Prostate gland (tissue), 2 donors: ENCODE measurements around the gene AJAP1.

ENCODE experiments used
- CTCF ChIP-seq, 4 experiments: fragments of 200-600 bp in 2 of 4; fragments of 450-650 bp in 2 of 4; sonication (generic) in 2 of 4; IDR thresholded peaks; 1 replicate in 3 of 4; 2 replicates in 1 of 4; pipeline ENCODE4 v1.5.1; 2016 to 2019; ENCODE audit warnings: antibody characterized with exemption in 4 of 4, mild to moderate bottlenecking in 2 of 4, moderate library complexity in 2 of 4
- POLR2A ChIP-seq: fragments of 450-650 bp; IDR thresholded peaks from one replicate; pipeline ENCODE4 v1.6.1; 2016; ENCODE audit warnings: antibody characterized with exemption, mild to moderate bottlenecking
- POLR2AphosphoS5 ChIP-seq: sonication (generic); formaldehyde crosslinking; IDR thresholded peaks from one replicate; pipeline ENCODE4 v1.6.1; 2017; ENCODE audit warnings: antibody characterized with exemption

DNA sequence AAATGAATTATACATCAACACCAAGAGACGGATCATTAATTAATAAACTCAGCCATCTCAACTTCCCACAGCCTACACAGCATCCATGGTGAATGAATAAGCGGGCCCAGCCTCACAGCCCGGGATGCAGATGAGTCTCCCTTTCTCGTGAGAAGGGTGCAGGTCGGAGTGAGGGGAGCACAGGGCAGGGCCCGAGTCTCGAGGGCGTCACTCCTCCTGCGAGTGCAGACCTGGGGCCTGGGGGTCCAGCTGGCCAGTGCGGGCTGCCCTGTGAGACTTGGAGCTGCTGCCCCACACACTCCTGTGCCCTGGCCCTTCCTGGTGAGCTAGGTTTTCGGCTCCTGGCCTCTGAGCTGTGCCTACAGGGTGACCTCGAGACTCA is 74.7 kb downstream of the AJAP1 start:
- TF ChIP-seq CTCF (IDR thresholded peaks at IDR 0.05) (no peak), POLR2A (no peak), POLR2AphosphoS5 (no peak)
